Dedifferentiated amniotic fluid mesenchymal stem cell (primary cell): ENCODE data around the gene TMEM127.
A peak's percentile ranks its signal among the peaks of the same experiment; 100 is the strongest.
"Not testable (repeated sequence)": the region's sequence is repeated elsewhere in the genome, so short reads cannot be mapped to it uniquely, and the experiment has no call there.

ENCODE experiments used
- DNase-seq: peaks from one replicate; pipeline ENCODE4 v3.0.0-alpha.2; 2016; ENCODE audit errors: extremely low spot score

The TMEM127 gene, protein sequence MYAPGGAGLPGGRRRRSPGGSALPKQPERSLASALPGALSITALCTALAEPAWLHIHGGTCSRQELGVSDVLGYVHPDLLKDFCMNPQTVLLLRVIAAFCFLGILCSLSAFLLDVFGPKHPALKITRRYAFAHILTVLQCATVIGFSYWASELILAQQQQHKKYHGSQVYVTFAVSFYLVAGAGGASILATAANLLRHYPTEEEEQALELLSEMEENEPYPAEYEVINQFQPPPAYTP

DNA sequence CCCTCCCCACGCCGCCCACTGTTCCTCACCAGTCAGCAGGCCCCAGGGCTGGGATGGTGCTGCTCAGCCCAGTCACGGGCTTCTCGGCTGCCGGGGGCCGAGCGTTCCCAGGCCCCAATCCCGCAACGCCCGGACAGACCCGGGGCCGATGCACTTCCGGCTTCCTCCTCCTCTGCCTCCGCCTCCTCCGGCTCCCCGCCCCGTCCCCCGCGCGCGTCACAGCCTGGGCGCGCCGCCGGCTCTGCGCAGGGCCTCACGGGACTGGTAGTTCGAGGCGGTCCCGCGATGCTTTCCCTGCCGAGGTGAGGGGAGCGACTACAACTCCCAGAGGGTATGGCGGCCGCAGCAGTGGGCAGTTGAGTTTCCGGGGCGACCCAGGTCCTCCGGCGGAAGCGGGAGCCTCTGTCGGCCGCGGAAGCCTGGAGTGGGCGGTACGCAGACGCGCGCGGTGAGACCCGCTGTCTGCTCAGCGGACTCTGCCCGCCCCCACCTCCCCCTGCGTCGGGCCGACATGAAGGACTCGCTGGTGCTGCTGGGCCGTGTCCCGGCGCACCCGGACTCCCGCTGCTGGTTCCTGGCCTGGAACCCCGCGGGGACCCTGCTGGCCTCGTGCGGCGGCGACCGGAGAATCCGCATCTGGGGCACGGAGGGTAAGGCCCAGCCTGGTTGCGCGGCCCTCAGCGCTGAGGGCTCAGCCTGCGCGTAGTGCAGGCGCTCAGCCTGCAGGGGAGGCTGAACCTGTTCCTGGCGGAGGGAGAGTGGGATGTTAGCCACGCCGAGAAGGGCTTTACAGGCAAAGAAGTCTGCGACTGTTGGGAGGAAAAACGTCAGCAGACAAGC, at the start of gene TMEM127, which contains the start of gene CIAO1:
Gene TMEM127 (minus strand): TSS at position 158 of the 840 bp plus-strand sequence. CDS start 616 bp downstream, outside the sequence.
Gene CIAO1 (plus strand): TSS at position 386 of the 840 bp plus-strand sequence. CDS start 126 bp downstream, at position 512.
- DNase-seq, result peak; percentile 96

DNA sequence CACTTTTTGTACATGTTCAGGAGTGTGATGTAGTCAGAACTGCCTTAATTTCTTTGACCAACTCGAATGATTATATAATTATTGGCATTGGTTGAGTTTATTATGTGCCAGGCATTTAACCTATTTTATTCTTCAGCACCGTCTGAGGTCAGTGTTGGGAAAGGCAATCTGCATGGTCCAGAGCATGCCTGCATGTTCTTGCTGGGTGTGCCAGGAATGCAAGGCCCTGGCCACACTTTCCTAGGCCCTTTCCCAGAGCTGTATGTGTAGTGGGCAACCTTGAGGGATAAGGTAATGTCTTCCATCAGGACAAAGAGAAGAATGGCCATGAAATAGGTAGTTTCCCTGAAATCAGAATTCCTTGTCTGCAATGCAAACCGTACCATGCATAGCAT, 49.2 kb upstream of the TMEM127 start:
- DNase-seq, result no peak

DNA sequence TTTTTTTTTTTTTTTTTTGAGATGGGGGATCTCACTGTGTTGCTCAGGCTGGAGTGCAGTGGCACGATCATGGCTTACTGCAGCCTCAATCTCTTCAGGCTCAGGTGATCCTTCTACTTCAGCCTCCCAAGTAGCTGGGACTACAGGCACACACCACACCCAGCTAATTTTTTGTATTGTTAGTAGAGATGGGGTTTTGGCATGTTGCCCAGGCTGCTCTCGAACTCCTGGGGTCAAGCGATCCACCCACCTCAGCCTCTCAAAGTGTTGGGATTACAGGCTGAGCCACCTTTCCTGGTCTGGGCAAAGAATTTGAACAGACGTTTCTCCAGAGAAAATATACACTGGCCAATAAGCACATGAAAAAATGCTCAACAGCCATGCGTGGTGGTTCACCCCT, 42.5 kb upstream of the TMEM127 start:
- no peak for DNase-seq

DNA sequence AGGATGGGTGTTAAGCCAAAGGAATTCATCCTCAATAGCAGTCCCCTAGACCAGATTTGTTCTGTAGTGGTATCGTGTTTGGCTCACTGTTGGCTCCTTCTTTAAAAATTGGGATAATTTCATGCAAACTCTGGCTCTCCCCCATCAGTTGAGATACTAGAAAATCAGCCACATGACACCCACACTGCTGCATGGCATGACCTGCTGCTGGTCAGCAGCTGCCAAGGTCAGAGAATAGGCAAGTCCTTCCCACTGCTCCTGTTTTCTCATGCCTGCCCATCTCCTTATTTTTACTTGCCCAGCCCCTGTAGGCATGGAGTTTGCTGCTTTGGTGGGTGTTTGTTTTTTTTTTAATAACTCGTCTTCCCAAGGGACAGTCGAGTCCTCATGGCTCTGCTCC, 40.6 kb upstream of the TMEM127 start:
- no peak for DNase-seq

DNA sequence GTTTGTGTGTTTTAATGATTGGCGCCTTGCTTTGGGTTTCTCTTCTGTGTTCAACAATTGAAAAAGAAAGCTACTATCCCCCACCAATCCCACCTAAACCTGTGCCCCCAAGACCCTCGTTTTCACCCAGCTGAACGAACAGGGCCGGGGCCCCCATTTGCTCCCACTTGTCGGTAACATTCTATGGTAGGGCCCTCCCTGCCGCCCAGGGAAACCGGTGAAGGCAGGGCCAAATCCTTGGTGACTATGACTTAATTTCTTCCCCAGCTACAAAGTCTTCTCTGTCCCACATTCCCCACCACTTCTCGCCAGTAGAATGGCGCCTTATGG, 40.1 kb upstream of the TMEM127 start:
- no peak for DNase-seq

DNA sequence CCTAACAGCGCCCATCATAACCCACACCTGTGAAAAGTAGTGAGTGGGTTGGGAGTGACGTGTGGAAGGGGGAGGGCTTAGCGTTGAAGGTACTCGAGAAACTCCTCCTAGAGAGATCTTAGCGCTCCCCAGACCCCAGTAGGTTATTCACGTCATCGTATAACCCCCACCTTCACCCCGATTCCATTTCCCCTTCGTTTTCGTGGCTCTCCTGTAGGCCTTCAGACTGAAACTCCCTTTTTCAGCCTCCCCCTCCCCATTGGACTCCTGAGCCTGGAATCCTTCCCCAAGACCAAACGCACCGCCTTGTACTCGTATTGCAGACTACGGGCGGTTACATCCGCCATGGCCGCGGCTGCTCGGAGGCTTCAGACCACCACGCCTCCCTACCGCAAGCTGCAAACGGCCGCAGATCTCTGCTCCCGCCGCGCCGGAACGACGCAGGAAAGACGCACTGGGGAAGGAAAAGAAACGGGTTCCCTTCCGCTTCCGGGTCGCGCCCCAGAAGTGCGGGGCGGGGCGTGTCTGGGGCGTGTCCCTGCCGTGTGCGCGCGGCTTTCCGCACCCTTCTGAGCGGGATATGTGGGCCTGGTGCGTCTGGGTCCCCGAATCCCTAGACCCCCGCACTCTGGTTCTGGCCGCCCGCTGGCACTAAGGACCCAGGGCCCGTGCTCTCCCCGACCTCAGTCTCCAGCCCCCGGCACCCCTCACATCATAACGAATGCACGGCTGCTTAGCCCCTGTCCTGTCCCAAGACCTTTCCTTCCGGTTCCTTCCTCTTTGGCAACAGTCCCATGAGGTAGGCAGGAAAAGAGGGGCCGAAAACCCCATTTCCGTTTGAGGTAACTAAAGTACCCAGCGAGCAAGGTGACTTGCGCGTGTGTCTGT, 39.5 kb upstream of the TMEM127 start, which contains the start of gene SNRNP200:
Gene SNRNP200 (minus strand): TSS at position 456 of the 888 bp plus-strand sequence. CDS start 109 bp downstream, at position 347.
- DNase-seq, result peak; percentile 72

DNA sequence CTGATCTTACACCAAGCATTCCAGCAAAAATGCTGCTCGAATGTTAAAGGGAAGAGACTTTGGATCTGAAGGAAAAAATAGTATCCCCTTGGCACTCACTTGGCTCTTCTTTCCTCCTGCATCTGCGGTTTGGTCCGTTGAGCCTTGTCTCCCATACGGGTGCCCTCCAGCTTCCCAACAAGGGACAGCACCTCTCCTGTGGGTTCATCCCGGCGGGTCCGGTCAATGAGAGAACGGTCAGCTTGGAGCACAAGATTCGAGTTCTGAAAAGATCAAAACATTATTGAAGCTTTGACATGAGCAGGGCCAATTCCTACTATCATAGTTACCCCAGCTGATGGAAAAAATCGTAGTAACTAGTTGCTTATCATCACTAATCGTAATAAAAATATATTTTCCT, 38.8 kb upstream of the TMEM127 start:
- no peak for DNase-seq

DNA sequence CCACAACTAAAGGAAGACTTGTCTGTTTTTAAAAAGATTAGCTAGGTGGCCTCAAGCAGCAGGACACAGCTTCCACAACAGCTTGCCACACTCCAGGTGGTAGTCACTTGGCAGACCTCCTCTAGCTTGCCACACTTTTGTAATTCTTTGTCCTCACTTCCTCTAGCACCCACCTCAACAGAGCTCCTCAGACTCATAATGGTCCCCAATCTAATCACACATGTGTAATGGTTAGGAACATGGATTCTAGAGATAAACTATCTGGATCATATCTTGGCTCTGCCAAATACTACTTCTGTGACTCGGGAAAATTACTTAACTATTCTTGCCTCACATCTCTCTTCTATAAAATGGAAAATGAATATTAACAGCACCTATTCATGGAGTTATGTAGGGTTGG, 36.1 kb upstream of the TMEM127 start:
- no peak for DNase-seq

DNA sequence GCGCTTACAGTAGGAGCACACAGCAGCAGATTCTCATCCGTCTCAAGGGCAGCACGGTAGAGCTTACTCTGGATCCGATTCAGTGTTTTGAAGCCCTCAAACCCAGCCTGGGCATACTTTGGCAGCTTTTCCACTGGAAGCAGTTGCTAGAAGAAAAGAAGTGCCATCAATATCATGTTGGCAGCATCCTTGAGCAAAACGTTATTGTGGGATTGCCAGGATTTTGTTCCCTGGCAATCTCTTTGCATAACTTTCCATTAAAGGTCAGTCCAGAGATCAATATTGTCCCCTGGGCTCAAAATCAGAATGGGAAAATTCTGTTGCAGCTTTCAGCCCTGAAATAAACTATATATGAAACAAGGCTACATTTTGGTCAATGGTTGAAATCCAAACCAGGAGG, 31.1 kb upstream of the TMEM127 start:
- DNase-seq, result no peak

DNA sequence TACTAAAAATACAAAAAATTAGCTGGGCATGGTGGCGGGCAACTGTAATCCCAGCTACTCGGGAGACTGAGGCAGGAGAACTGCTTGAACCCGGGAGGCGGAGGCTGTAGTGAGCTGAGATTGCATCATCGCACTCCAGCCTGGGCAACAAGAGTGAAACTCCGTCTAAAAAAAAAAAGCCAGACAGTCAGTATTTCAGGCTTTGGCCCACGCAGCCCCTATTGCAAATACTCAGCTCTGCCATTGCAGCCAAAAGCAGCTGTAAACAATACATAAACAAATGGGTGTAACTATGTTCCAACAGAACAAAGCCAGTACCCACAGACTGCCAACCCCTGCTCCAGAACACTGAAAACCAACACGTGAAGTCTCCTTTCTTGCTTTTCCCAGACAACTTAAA, 28.5 kb upstream of the TMEM127 start:
- not testable (repeated sequence) for DNase-seq

DNA sequence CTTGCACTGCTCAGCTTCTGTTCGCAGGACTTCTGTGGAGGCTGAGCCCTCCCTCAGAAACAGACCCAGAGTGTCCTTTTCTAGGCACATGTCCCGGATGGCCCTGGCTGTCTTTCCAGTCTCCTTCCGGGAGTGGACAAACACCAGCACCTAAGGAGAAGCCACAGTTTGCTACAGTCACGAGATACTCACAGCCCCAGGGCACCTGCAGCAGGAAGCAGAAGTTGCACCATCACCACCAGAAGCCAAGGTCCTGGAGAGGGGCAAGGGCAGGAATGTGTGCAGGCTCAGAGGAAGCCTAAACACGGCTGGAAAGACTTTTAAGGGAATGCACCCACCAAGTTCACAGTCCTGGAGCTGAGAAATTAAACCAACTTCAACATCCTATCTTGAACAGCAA, 26.0 kb upstream of the TMEM127 start:
- DNase-seq, result no peak

DNA sequence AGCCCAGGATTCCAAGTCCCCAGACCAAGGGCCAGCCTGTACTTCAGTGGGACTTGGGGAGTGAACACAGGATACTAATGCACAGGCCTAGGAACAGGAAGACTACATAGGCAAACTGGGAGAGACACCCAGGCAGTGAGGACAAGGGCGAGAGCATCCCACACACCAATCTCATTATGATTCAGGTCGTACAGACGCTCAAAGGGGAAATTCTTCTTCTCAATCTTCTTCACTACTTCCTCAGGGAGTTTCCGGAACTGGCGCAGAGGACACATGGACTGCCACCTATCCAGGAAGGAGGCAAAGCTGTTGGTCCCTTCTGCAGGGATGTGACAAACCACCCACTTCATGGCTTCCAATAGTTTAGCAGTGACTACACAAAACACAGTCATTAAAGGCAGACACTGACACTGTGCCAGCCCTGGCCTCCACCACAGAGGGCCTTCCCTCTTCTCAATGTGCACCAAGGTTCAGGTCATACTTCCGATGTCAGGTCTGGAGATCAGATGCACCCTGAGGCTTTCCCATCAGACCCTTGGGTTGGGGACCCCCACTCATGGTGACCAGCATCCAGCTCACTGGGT, 21.6 kb upstream of the TMEM127 start:
- DNase-seq, result no peak

DNA sequence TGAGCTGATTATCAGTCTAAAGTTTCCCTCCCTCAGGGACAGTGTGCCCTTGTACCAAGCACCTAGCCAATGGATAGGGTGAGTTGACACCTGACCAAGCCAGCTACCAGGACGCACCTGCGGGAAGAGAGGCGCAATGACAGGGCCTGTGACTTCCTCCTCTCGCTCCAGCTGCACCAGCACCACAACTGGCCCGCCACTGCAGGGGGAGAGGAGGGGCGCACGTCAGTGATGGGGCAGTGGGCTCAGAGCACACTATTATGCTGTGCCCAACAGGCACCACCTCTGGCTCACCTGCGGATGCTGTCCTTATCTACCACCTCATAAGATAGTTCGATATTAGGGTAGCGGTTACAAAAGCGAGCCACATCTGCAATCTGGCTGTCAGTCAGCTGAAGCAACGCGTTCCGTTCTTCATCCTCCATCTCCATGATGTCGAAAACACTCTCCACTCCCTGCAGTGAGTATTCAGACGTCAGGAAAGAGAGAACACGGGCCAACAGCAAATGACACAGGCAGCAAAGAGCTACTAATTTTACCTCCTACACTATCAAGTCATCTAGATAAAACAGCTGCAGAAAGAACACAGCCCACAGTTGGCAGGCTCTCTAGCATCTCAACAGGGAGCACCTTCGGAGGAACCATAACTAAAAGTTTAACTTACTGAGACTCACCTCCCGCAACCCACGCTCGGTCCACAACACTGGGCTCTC, 11.1 kb upstream of the TMEM127 start:
- no peak for DNase-seq

DNA sequence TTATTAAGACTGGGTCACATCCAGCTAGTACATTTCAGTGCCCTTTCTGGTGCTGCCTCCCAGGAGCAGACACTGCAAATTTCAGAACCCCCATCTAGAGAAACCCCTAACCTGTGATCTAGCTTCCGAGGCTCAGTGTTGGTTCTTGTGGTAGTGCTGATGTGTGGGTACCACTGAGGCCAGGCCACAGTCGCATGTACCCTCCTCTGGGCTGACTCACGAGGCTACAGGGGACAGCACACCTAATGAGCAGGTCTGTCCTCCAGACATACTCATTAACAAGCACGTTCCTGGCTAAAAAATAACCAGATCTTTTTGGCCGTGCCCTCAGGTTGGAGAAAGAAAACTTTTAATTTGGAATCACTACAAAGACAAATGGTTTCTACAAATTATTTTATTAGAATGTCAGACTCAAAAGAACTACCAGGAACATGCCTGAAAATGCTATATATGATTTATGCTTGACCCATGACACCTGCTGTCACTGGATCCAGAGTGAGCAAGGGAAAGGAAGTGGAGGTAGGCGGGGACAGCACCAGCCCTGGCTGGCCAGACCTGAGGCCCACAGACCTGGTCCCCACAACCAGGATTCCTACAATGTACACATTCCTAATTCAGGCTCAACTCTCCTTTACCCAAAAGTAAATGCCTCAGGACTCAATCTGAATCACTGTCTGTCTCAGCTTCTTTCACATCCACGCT, 8.7 kb upstream of the TMEM127 start:
- DNase-seq, result no peak

DNA sequence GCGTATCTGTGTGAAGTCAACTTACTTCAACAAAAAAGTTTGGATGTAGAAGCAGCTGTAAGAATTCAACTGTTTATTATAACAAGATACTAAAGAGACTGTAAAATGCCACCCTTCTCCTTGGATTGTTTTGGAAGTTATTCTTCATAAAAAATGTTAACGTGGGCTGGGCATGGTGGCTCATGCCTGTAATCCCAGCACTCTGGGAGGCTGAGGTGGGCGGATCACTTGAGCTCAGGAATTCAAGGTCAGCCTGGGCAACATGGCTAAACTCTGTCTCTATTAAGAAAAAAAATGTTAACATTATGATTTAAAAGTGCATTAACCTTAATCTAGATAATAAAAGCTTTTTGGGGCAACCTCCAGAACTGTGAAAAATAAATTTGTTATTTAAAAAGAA, 8.0 kb upstream of the TMEM127 start:
- no peak for DNase-seq

DNA sequence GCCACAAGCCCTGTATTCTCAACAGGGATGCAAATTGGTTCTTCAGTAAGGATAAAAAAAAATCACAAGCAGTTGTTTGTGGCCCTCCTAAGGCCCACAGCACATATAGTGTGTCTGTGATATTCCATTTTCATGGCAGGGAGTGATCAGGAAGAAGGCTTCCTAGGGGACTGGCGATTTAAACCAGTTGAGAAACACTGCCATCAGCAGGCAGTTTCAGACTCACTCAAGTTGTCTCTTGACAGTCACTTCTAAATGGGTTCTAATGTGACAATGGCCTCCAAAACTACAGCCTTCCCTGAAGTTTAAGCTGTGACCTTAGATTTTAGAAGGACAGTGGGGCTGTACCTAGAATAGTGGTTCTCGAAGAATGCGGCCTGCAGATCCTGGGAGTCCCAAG, 6.2 kb upstream of the TMEM127 start:
- DNase-seq, result no peak

DNA sequence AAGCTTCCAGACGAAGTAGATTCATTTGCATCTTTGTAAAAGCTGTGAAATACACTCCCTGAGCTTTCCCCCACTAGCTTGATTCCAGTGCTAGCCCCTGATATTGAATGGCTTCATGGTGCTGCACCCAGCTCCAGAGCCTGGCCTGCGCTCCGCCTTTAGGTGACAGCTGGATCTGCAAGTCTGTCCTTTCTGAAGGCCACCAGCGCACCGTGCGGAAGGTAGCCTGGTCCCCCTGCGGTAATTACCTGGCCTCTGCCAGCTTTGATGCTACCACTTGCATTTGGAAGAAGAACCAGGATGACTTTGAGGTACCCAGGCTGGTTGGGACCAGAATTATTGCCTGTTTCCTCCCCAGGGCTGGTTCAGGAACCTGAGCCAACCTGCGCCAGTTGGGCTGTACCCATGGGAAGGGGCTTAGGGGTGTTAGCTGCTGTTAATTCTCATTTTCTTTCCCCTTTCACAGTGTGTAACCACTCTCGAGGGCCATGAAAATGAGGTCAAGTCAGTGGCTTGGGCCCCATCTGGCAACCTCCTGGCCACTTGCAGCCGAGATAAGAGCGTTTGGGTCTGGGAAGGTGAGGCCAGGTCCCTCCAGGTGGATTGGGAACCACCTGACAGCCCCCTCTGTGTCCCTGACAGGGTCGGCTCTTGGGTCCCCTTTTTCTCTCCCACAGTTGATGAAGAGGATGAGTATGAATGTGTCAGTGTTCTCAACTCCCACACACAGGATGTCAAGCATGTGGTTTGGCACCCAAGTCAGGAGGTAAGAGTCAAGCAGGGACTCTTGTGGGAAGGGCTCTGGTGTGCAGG, 1.6 kb upstream of the TMEM127 start:
- no peak for DNase-seq

DNA sequence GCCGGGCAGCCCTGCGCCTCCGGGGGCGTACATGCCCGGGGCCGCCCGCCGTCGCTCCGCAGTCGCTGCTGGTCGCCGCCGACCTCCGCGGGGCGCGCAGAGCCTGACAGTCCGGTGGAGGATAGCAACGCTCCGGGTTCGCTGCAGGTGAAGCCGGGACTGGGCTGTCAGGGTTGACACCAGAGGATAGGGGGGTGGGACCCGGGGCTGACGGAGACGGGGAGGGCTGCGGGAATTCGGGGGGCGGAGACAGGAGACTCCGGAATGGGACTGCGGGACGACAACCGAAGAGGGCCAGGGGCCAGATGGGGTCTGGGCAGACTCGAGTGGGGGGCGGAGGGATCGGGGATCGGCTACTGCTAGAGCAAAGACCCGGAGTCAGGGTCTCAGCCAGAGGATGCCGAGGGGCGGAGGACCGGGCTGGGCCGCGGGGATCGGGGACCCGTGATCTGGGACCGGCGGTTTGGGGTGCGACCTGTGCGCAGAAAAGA, 403 bp downstream of the TMEM127 start:
- no peak for DNase-seq

DNA sequence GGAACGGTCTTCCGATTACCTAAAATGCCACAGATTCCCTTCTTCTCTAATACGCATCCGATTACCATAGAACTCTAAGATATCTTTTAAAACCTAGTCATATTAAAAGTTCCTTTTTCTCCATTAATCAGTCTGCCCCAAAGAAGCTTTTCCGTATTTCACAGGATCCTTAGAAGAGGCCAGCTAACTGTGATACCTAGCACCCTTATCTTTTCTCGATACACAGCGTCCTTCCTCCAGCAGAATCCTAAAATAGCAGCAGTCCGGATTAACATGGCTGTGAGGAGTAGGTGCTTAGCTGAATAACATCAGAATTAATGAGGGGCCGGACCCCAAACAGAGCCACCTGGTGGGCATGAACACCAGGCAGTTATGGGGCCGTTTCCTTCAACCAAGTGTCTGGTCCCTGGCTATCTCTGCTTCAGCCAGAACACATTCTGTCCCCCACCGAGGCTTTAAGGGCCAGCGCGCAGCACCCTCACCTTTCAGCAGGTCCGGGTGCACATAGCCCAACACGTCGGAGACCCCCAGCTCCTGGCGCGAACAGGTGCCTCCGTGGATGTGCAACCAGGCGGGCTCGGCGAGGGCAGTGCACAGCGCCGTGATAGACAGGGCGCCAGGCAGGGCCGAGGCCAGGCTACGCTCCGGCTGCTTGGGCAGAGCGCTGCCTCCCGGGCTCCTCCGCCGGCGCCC, 995 bp downstream of the TMEM127 start:
- DNase-seq, result no peak
